GM18873 (cell line): ENCODE data around the gene TSGA10IP.

Experiments used
- ATAC-seq: cut with Tn5 transposase; IDR thresholded peaks from one replicate; pipeline ENCODE4 v1.9.1; 2021; ENCODE audit warnings: mild to moderate bottlenecking, moderate library complexity, moderate number of reproducible peaks; ENCODE audit not compliant: unreplicated experiment, low FRiP score

TSGA10IP gene

GRCh38 chr11:65945430-65945911 lies at the start of gene TSGA10IP:
TSS of gene TSGA10IP (plus strand) at chr11:65945480. CDS start at chr11:65945676, 196 bp downstream.
- ATAC-seq, result no peak

- ATAC-seq, result no peak
These were observed 49.7 kb upstream of the TSGA10IP start for GRCh38 chr11:65895482-65895981.

GRCh38 chr11:65896034-65896999 lies 49.0 kb upstream of the TSGA10IP start:
- ATAC-seq, result no peak

DNA sequence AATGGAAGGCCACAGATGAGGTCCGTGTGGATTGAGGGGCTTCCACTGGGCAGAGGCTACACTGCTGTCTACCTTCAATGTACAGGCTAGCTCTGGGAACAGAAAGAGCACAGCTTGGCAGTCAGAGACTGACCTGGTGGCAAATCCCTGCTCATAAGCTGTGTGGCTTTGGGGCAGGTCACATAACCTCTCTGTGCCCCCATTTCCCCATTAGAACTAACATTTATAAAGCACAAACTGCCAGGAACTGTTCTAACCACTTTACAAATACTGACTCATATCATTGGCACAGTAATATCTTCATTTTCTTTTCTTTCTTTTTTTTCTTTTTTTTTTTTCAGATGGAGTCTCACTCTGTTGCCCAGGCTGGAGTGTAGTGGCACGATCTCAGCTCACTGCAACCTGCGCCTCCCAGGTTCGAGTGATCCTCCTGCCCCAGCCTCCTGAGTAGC lies 48.2 kb upstream of the TSGA10IP start:
- ATAC-seq, result no peak

DNA sequence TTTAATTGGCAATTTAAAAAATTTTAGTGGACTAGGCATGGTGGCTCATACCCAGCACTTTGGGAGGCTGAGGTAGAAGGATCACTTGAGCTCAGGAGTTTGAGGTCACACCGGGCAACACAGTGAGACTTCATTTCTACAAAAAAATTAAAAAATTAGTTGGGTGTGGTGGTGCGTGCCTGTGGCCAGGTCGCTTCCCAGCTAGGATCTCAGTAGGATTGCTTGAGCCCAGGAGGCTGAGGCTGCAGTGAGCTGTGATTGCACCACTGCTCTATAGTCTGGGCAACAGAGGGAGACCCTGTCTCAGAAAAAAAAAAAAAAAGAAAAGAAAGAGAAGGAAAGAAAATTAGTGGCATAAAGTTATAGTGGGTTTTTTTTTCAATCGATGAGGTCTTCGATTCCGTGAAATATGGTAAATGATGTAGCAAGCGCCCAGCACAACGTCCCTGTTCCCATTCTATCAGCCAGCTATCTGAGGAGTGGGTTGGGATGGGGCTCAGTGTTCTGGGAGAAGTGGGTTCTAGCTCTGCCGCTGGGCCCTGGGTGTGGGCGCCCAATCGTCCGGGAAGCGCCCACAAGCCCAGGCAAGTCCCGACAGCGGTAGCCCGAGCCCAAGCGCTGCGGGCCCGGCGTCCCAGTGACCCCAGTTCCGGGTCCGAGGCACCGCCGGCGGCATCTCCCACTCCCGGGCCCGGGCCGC lies 46.5 kb upstream of the TSGA10IP start:
- ATAC-seq, result no peak

DNA sequence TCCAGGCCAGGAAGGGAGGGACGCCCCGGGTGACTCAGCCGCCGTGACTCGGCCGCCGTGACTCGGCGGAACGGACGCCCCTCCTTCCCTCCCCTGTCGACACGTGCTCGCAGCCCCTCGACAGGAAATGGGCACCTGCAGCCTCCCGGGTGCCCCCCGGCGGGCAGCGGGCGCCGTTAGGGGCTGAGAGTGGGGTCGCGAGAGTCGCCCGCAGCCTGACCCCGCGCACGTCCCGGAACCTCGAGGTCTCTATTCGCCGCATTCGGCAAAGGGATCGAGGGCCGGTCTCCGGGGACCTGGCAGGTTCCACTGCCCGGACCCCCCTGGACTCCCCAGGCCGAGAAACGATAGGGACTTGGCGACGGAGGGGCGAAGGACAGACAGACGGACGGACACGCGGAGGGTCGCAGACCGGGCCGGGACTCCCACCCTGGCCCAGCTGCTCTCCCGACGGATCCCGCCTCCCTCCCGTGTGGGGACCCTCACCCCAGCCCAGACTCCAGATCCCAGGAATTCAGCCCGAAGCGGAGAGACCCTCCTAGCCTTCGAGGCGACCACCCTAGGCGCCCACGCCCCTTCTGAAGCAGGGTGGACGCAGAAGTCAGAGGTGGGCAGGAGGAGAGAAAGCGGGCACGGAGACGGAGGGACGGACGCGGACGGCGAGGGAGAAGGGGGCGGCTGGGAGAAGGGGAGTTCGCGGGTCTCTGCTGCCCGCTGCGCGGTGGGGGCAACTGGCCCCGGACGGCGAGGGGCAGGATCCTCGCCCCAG lies 45.7 kb upstream of the TSGA10IP start:
- no peak for ATAC-seq

DNA sequence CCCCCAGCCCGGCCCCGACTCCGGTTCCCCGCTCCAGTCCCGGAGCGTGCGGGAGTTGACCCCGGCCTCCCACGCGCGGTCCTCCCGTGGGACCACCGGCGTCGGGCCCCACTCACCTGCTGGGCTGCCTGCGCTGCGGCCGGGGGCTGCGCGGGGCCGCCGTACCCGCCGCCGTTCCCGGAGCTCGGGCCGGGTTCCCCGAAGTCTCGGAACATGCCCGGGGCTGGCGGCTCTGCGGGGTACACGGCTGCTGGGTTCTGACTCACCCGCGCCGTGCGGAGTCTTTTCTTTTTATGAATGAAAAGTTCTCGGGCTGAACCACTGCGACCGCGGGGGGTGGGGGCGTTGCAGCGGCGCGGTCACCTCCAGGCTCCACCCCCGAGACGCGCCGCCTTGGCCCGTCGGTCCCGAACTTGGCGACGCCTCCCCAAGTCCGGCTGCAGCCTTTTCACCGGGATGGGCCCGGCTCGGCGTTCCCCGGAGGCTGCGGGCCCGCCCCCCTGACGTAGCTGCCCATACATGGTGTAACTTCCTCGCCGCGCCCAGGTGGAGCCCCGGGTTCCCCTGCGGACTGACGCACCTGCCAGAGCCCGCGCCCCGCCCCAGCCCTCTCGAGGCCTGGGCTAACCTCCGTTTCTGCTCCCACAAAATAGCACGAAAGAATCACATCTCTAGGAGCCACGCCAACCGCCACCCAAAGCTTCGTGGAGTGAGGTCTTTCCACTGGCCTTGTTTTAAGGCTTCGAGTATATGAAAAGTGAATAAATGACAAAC lies 45.0 kb upstream of the TSGA10IP start, which contains the start of gene FOSL1:
Gene FOSL1 (minus strand): TSS at position 264 of the 774 bp plus-strand sequence. CDS start 49 bp downstream, at position 215.
- peak; percentile 54 for ATAC-seq

- ATAC-seq, result no peak
These were observed 44.4 kb upstream of the TSGA10IP start for GRCh38 chr11:65900899-65901180.

- ATAC-seq, result no peak
These were observed 42.2 kb upstream of the TSGA10IP start for GRCh38 chr11:65903068-65903481.

DNA sequence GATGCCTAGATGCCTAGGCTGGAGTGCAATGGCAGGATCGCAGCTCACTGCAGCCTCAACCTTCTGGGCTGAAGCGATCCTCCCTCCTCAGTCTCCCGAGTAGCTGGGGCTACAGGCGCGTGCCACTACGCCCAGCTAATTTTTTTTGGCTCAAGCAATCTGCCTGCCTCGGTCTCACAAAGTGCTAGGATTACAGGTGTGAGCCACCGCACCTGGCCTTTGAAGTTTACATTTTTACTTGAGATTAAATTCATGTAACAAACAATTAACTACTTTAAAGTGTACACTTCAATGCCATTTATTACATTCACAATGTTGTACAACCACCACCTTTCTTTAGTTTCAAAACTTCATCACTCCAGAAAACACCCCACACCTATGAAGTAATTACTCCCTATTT lies 41.6 kb upstream of the TSGA10IP start:
- ATAC-seq, result no peak

DNA sequence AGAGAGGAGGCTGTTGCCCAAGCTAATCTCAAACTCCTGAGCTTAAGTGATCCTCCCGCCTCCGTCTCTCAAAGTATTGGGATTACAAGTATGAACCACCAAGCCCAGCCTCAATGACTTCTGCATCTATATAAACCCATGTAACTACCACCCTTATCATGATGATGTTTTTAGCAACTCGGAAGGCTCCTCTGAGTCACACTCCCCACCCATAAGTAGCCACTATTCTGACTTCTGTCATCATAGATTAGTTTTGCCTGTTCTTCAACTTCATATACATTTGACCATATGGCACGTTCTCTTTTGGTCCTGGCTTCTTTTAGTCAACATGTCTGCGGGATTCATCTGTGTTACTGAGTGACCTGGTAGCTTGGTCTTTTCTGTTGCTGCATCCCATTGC lies 38.7 kb upstream of the TSGA10IP start:
- no peak for ATAC-seq

- no peak for ATAC-seq
These were observed 37.4 kb upstream of the TSGA10IP start for GRCh38 chr11:65907878-65908277.

DNA sequence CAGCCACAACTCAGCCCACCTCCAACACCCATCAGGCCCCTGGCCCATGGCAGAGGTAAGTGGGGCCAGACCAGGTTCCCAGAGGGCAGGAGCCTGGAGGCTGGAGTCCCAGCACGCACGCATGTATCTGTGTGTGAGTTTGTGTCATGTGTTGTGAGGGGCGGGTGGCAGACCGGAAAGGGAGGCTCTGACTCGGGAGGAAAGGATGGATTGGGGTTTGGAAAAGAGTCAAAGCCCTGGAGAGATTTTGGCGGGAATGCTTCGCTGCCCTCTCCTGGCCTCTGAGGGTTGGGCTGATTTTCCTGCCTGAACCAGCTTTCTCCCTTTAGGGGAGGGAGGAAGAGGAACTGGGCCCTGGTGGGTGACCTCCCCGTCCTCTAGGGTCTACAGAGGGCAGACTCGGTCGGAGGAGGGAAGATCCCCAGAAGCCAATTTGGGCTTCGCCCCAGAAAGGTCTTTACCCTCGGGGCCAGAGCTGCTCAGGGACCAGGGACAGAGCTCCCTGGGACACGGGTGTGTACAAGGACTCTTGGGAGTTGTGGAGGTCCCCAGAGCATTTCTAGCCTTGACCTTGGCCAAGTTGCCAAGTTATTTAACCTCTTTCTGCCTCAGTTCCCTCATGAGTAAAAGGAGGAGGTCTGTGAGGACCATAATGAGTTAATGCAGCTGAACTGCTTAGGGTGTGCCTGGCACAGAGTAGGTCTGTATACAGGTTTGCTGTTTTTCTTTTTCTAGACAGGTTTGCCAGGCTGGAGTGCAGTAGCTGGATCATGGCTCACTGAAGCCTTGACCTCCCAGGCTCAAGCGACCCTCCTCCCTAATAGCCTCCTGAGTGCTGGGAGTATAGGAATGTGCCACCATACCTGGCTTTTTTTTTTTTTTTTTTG lies 33.4 kb upstream of the TSGA10IP start:
- no peak for ATAC-seq

DNA sequence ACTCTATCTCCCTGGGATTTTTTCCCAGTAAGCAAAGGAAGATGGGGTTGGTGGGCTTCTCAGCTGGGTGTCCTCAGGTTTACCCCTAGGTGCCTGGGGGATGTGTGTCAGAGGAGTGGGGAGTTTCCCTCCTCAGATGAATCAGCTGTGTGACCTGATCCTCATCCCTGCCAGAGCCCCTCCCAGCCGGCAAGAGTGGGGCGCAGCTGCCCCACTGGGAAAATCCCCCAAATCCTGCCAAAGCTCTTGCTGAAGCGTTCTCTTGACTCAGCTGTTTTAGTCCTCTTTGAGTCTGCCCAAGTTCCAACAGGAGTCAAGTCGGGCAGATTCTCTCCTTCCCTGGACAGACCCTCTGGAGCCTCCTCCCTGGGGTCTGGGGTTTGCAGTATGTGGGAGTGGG lies 32.4 kb upstream of the TSGA10IP start:
- ATAC-seq, result no peak

GRCh38 chr11:65915101-65915820 lies 30.0 kb upstream of the TSGA10IP start:
- ATAC-seq, result no peak

DNA sequence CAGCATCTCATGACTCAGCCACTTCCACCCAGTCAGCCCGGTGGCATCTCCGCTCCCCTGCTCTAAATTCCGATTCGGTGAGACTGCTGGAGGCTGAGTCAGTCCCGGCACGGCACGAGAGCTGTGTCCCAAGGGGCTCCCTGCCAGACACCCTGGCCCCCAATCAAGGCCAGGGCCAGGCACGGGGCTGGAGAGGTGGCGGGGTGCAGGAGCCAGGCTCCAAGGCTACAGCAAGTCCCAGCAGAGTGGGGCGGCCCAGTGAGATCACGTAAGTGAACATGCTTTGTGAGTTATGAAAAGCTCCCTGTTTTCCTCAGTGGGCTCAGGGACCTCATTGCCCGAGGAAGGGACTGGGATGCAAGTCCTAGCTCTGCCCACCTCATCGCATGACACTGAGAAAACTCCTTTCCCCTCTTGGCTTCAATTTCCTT lies 29.4 kb upstream of the TSGA10IP start:
- no peak for ATAC-seq

GRCh38 chr11:65916391-65916790 lies 28.9 kb upstream of the TSGA10IP start:
- ATAC-seq, result no peak

GRCh38 chr11:65917077-65917433 lies 28.2 kb upstream of the TSGA10IP start:
- no peak for ATAC-seq
